ENCODE results near the gene RPTOR.
A peak's percentile ranks its signal among the peaks of the same experiment; 100 is the strongest.

Gene RPTOR

GRCh38 chr17:80770881-80771611 lies 226.4 kb downstream of the RPTOR start:
- DNase-seq: no peak

GRCh38 chr17:80771612-80772005 lies 227.0 kb downstream of the RPTOR start:
- no peak for DNase-seq

- no peak for DNase-seq
Measured at GRCh38 chr17:80772906-80773242, 228.2 kb downstream of the RPTOR start.

GRCh38 chr17:80773243-80773991 lies 228.8 kb downstream of the RPTOR start:
- DNase-seq: no peak

GRCh38 chr17:80774146-80774545 lies 229.5 kb downstream of the RPTOR start:
- DNase-seq: no peak

GRCh38 chr17:80774643-80775281 lies 230.1 kb downstream of the RPTOR start:
- DNase-seq: no peak

GRCh38 chr17:80775863-80776262 lies 231.2 kb downstream of the RPTOR start:
- DNase-seq: no peak

GRCh38 chr17:80777274-80777673 lies 232.6 kb downstream of the RPTOR start:
- no peak for DNase-seq

GRCh38 chr17:80778716-80779115 lies 234.1 kb downstream of the RPTOR start:
- no peak for DNase-seq

GRCh38 chr17:80779336-80779735 lies 234.7 kb downstream of the RPTOR start:
- no peak for DNase-seq

GRCh38 chr17:80779961-80780380 lies 235.3 kb downstream of the RPTOR start:
- no peak for DNase-seq

- DNase-seq: peak; percentile 67
Measured at GRCh38 chr17:80780381-80781198, 236.0 kb downstream of the RPTOR start.

- no peak for DNase-seq
Measured at GRCh38 chr17:80781211-80781610, 236.6 kb downstream of the RPTOR start.

GRCh38 chr17:80781807-80782277 lies 237.2 kb downstream of the RPTOR start:
- DNase-seq: no peak

- peak; percentile 37 for DNase-seq
Measured at GRCh38 chr17:80782536-80783427, 238.1 kb downstream of the RPTOR start.

- no peak for DNase-seq
Measured at GRCh38 chr17:80783486-80783885, 238.8 kb downstream of the RPTOR start.

GRCh38 chr17:80783971-80784370 lies 239.3 kb downstream of the RPTOR start:
- DNase-seq: no peak

GRCh38 chr17:80785477-80786178 lies 241.0 kb downstream of the RPTOR start:
- peak; percentile 73 for DNase-seq

- DNase-seq: no peak
Measured at GRCh38 chr17:80786470-80786869, 241.8 kb downstream of the RPTOR start.

GRCh38 chr17:80786887-80787286 lies 242.2 kb downstream of the RPTOR start:
- DNase-seq: no peak

GRCh38 chr17:80787881-80788280 lies 243.2 kb downstream of the RPTOR start:
- no peak for DNase-seq
